Measurements from ENCODE around the gene CYP2C19.

GRCh38 chr10:94803307-94803706, 40.8 kb downstream of the CYP2C19 start:
- TF ChIP-seq, protein P1, sequence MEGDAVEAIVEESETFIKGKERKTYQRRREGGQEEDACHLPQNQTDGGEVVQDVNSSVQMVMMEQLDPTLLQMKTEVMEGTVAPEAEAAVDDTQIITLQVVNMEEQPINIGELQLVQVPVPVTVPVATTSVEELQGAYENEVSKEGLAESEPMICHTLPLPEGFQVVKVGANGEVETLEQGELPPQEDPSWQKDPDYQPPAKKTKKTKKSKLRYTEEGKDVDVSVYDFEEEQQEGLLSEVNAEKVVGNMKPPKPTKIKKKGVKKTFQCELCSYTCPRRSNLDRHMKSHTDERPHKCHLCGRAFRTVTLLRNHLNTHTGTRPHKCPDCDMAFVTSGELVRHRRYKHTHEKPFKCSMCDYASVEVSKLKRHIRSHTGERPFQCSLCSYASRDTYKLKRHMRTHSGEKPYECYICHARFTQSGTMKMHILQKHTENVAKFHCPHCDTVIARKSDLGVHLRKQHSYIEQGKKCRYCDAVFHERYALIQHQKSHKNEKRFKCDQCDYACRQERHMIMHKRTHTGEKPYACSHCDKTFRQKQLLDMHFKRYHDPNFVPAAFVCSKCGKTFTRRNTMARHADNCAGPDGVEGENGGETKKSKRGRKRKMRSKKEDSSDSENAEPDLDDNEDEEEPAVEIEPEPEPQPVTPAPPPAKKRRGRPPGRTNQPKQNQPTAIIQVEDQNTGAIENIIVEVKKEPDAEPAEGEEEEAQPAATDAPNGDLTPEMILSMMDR (IDR thresholded peaks at IDR 0.05), result no peak
- no peak for TF ChIP-seq EZH2 (IDR thresholded peaks at IDR 0.05; ENCODE audit: borderline replicate concordance, insufficient read depth, low read depth, low read length, poor library complexity, severe bottlenecking)
